H1 (cell line): Measurements from ENCODE around the gene NHERF2. TPM values are rescaled to one million over a fixed set of nuclear protein-coding genes. Genes with fewer than 3 reads are reported as not detected.

ENCODE experiments used
- ASH2L ChIP-seq: fragments of 200-600, 300-600 bp; sonication (generic); IDR thresholded peaks from one replicate; pipeline ENCODE4 v1.7.1; 2017; ENCODE audit warnings: low read length
- CTCF ChIP-seq, 3 experiments: IDR thresholded peaks; 1 replicate in 2 of 3; 2 replicates in 1 of 3; pipeline versions ENCODE4 v1.5.1 to v1.6.1; 2011; ENCODE audit warnings: low read length in 3 of 3, mild to moderate bottlenecking in 3 of 3, inconsistent platforms in 2 of 3, low read depth in 1 of 3, moderate library complexity in 1 of 3; ENCODE audit not compliant: insufficient read depth in 1 of 3; ENCODE audit errors: control extremely low read depth in 1 of 3
- MAX ChIP-seq: IDR thresholded peaks from 2 replicates; pipeline ENCODE4 v1.6.1; 2012; ENCODE audit warnings: inconsistent platforms
- PHF8 ChIP-seq: fragments of 200-600 bp; sonication (generic); conservative IDR thresholded peaks from 2 replicates; pipeline ENCODE4 v1.7.1; 2012; ENCODE audit warnings: low read depth, mild to moderate bottlenecking, inconsistent platforms, low read length, moderate library complexity
- POLR2AphosphoS5 ChIP-seq: IDR thresholded peaks from 2 replicates; pipeline ENCODE4 v1.6.1; 2011; ENCODE audit warnings: low read depth, low read length
- RBBP5 ChIP-seq: IDR thresholded peaks from 2 replicates; pipeline ENCODE4 v1.7.1; 2012; ENCODE audit warnings: low read depth, mild to moderate bottlenecking, inconsistent platforms, low read length, moderate library complexity, borderline replicate concordance
- SP1 ChIP-seq: IDR thresholded peaks from 2 replicates; pipeline ENCODE4 v1.6.1; 2011; ENCODE audit warnings: low read depth, low read length
- TAF7 ChIP-seq: optimal IDR thresholded peaks from 2 replicates; pipeline ENCODE3; 2011; ENCODE audit warnings: low read depth, mild to moderate bottlenecking, inconsistent platforms, low read length, moderate library complexity, borderline replicate concordance
- USF2 ChIP-seq: IDR thresholded peaks from 2 replicates; pipeline ENCODE4 v1.6.1; 2011; ENCODE audit warnings: low read length, improper control_type of control experiment
- polyA plus RNA-seq, 7 experiments: library from polyadenylated mRNA; depleted of rRNA in 3 of 7; stranded (reverse) in 5 of 7; unstranded in 2 of 7; fragments of >200 nt in 5 of 7; fragments of 200-250 nt in 2 of 7; gene quantifications; 1 replicate in 5 of 7; 2 replicates in 1 of 7; 4 replicates in 1 of 7; pipeline versions ENCODE4 v1.2.1 to v1.2.3, GENCODE V29; 2011 to 2013; ENCODE audit warnings: missing spikeins in 2 of 7, mixed read lengths in 2 of 7
- total RNA-seq: library from RNA; stranded (reverse); fragmentation: NEBNext Ultra II Directional; extraction: Animal tissue kit (Norgen Biotek cat#: 25700); gene quantifications from 2 replicates; pipeline ENCODE4 v1.2.1, GENCODE V29; 2021

NHERF2 gene
- total and polyA plus RNA-seq, 2 of the 8 experiments (the other 6 are each of a cell fraction or from before 2014, with no cell fraction given) = 13.9 to 19.3 TPM

DNA sequence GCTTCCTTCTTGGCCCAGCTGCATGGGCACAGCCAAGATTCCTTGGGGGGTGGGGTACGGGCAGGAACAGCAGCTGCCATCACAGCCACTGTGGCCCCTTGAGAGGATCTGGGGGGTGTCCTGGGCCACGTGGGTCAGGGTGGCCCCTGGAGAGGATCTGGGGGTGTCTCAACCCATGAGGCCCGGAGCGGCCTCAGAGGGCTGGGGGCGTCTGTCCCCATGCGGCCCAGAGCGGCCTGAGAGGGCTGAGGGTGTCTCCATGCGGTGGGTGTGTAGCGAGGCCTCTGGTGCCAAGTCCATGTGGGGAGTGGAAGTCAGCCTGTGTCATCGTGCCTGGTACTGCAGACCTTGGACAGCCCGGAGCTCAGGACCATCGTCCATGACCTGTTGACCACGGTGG is 34.8 kb downstream of the NHERF2 start (continued):
- TF ChIP-seq CTCF (IDR thresholded peaks at IDR 0.05; ENCODE audit: control extremely low read depth in 1 of 3, insufficient read depth in 1 of 3, low read depth in 1 of 3, low read length in 3 of 3) (no peak), TAF7 (no peak), USF2 (no peak), PHF8 (no peak), MAX (no peak), POLR2AphosphoS5 (no peak), ASH2L (no peak), SP1 (no peak), RBBP5 (no peak)
